Mesenchymal stem cell (in vitro differentiated cells and primary cell): ENCODE measurements around the gene PRKCG.
A peak's percentile ranks its signal among the peaks of the same experiment; 100 is the strongest.

Experiments used
- DNase-seq: peaks from one replicate; pipeline ENCODE4 v3.0.0-alpha.2; 2013
- H2AFZ ChIP-seq: one replicate; pipeline ENCODE4 v1.6.1; 2013; ENCODE audit warnings: low read depth, mild to moderate bottlenecking, control low read depth, inconsistent platforms, low read length, moderate library complexity
- H2AK5ac ChIP-seq: 2 replicates; pipeline ENCODE4 v1.6.1; 2013; ENCODE audit warnings: low read length, moderate library complexity, mild to moderate bottlenecking, inconsistent platforms; ENCODE audit not compliant: severe bottlenecking
- H2BK120ac ChIP-seq: one replicate; pipeline ENCODE4 v1.6.1; 2013; ENCODE audit warnings: low read depth, mild to moderate bottlenecking, inconsistent platforms, low read length, moderate library complexity
- H2BK12ac ChIP-seq, 2 experiments: one replicate each; pipeline ENCODE4 v1.6.1; 2013; ENCODE audit warnings: inconsistent platforms in 2 of 2, low read length in 2 of 2, mild to moderate bottlenecking in 2 of 2, moderate library complexity in 2 of 2, control low read depth in 1 of 2
- H2BK15ac ChIP-seq: one replicate; pipeline ENCODE4 v1.6.1; 2013; ENCODE audit warnings: mild to moderate bottlenecking, low read depth, inconsistent platforms; ENCODE audit not compliant: poor library complexity, severe bottlenecking
- H2BK5ac ChIP-seq: 2 replicates; pipeline ENCODE4 v1.6.1; 2013; ENCODE audit warnings: low read depth, mild to moderate bottlenecking, low read length, control low read depth, inconsistent platforms; ENCODE audit not compliant: poor library complexity, severe bottlenecking
- H3K14ac ChIP-seq, 2 experiments: one replicate each; pipeline ENCODE4 v1.6.1; 2013; ENCODE audit warnings: inconsistent platforms in 2 of 2, low read length in 2 of 2, control low read depth in 1 of 2, mild to moderate bottlenecking in 1 of 2, moderate library complexity in 1 of 2
- H3K18ac ChIP-seq, 2 experiments: one replicate each; pipeline ENCODE4 v1.6.1; 2013; ENCODE audit warnings: inconsistent platforms in 2 of 2, low read length in 2 of 2, control low read depth in 1 of 2, low read depth in 1 of 2, mild to moderate bottlenecking in 1 of 2
- H3K23ac ChIP-seq, 2 experiments: one replicate each; pipeline ENCODE4 v1.6.1; 2013; ENCODE audit warnings: inconsistent platforms in 2 of 2, low read length in 2 of 2, mild to moderate bottlenecking in 2 of 2, moderate library complexity in 2 of 2, control low read depth in 1 of 2
- H3K27ac ChIP-seq: 2 replicates; pipeline ENCODE4 v1.5.1; 2013; ENCODE audit warnings: mild to moderate bottlenecking, moderate library complexity, low read length, control low read depth, inconsistent platforms; ENCODE audit not compliant: poor library complexity, severe bottlenecking
- H3K27me3 ChIP-seq, 2 experiments: 2 replicates each; pipeline versions ENCODE4 v1.6.1 to v1.7.0; 2013; ENCODE audit warnings: low read length in 2 of 2, mild to moderate bottlenecking in 2 of 2, moderate library complexity in 2 of 2, control low read depth in 1 of 2, inconsistent platforms in 1 of 2; ENCODE audit not compliant: control insufficient read depth in 1 of 2, insufficient read depth in 1 of 2
- H3K36me3 ChIP-seq, 2 experiments: 2 replicates each; pipeline versions ENCODE4 v1.6.1 to v1.7.0; 2013; ENCODE audit warnings: low read length in 2 of 2, control low read depth in 1 of 2, inconsistent platforms in 1 of 2, low read depth in 1 of 2, mild to moderate bottlenecking in 1 of 2; ENCODE audit not compliant: insufficient read depth in 2 of 2, control insufficient read depth in 1 of 2
- H3K4ac ChIP-seq, 2 experiments: one replicate each; pipeline ENCODE4 v1.6.1; 2013; ENCODE audit warnings: inconsistent platforms in 2 of 2, low read length in 2 of 2, mild to moderate bottlenecking in 2 of 2, moderate library complexity in 2 of 2, control low read depth in 1 of 2, low read depth in 1 of 2
- H3K4me1 ChIP-seq: 2 replicates; pipeline ENCODE4 v1.6.1; 2013; ENCODE audit warnings: low read depth, low read length, control low read depth; ENCODE audit not compliant: control insufficient read depth, insufficient read depth
- H3K4me2 ChIP-seq: 2 replicates; pipeline ENCODE4 v1.6.1; 2013; ENCODE audit warnings: low read length, mild to moderate bottlenecking, inconsistent platforms; ENCODE audit not compliant: poor library complexity, severe bottlenecking
- H3K4me3 ChIP-seq, 2 experiments: 2 replicates each; pipeline versions ENCODE4 v1.5.1 to v1.7.0; 2013; ENCODE audit warnings: low read length in 2 of 2, mild to moderate bottlenecking in 2 of 2, control low read depth in 1 of 2, low read depth in 1 of 2; ENCODE audit not compliant: insufficient read depth in 1 of 2
- H3K79me1 ChIP-seq: replicated peaks from 2 replicates; pipeline ENCODE4 v1.6.1; 2013; ENCODE audit warnings: mild to moderate bottlenecking, control low read depth, low read length, inconsistent platforms; ENCODE audit not compliant: poor library complexity, severe bottlenecking
- H3K9ac ChIP-seq: 2 replicates; pipeline ENCODE4 v1.7.0; 2013; ENCODE audit warnings: mild to moderate bottlenecking, low read length, moderate library complexity
- H3K9me3 ChIP-seq: 2 replicates; pipeline ENCODE4 v1.7.0; 2013; ENCODE audit warnings: mild to moderate bottlenecking, low read length; ENCODE audit not compliant: control insufficient read depth
- H4K8ac ChIP-seq: one replicate; pipeline ENCODE4 v1.6.1; 2013; ENCODE audit warnings: inconsistent platforms, mild to moderate bottlenecking, low read length, moderate library complexity
- H4K91ac ChIP-seq: one replicate; pipeline ENCODE4 v1.6.1; 2013; ENCODE audit warnings: mild to moderate bottlenecking, low read length, inconsistent platforms
- WGBS: methylation state at CpG from one replicate; pipeline ENCODE4 v1.1.7; 2013; ENCODE audit warnings: mixed read lengths; 5-methylcytosine and 5-hydroxymethylcytosine counted together

The PRKCG gene

GRCh38 chr19:53898636-53899341 is 16.8 kb downstream of the PRKCG start:
- Histone ChIP-seq H2BK5ac (no peak overlapping the region), H2BK15ac (no peak overlapping the region), H2BK12ac (no peak overlapping the region), H4K91ac (no peak overlapping the region), H3K27ac (no peak overlapping the region), H3K27me3 (peaks cover 22 to 35% of the 10 kb centered on the region in 2 experiments), H3K4me2 (no peak overlapping the region), H3K9me3 (no peaks in the 10 kb centered on the region), H2AFZ (no peak overlapping the region), H3K36me3 (no peaks in the 10 kb centered on the region), H3K23ac (no peak overlapping the region), H3K14ac (no peak overlapping the region), H3K79me1 (no peaks in the 10 kb centered on the region), H3K18ac (no peak overlapping the region), H2AK5ac (no peak overlapping the region), H3K9ac (no peak overlapping the region), H2BK120ac (no peak overlapping the region), H3K4me1 (peaks cover 5% of the 10 kb centered on the region), H3K4ac (no peak overlapping the region), H3K4me3 (peak overlapping the region in 1 of 2 experiments; percentile 33), H4K8ac (no peak overlapping the region)
- no peak for DNase-seq
- 7% methylated on average over 38 of the region's 42 CpGs for WGBS

GRCh38 chr19:53900191-53900860 is 18.3 kb downstream of the PRKCG start:
- Histone ChIP-seq H2BK5ac (no peak overlapping the region), H4K8ac (no peak overlapping the region), H3K18ac (no peak overlapping the region), H3K4me2 (no peak overlapping the region), H2BK12ac (no peak overlapping the region), H2BK120ac (no peak overlapping the region), H2AK5ac (no peak overlapping the region), H3K79me1 (no peaks in the 10 kb centered on the region), H3K27me3 (peaks cover 34 to 45% of the 10 kb centered on the region in 2 experiments), H3K27ac (no peak overlapping the region), H3K4ac (no peak overlapping the region), H2AFZ (no peak overlapping the region), H3K14ac (no peak overlapping the region), H3K9me3 (no peaks in the 10 kb centered on the region), H2BK15ac (no peak overlapping the region), H4K91ac (no peak overlapping the region), H3K9ac (no peak overlapping the region), H3K4me1 (peaks cover 5% of the 10 kb centered on the region), H3K36me3 (no peaks in the 10 kb centered on the region), H3K23ac (no peak overlapping the region), H3K4me3 (no peak overlapping the region)
- DNase-seq, result no peak
- WGBS, result 91% methylated on average over 23 of the region's 27 CpGs

- H3K4me3 ChIP-seq, result no peak overlapping the region
- H3K79me1 ChIP-seq, result no peaks in the 10 kb centered on the region
- no peak overlapping the region for H3K4me2 ChIP-seq
- H3K23ac ChIP-seq, result no peak overlapping the region
- no peak overlapping the region for H3K4ac ChIP-seq
- no peak overlapping the region for H4K91ac ChIP-seq
- H3K14ac ChIP-seq, result no peak overlapping the region
- H2AK5ac ChIP-seq, result no peak overlapping the region
- 4% methylated on average over 4 of the region's 4 CpGs for WGBS
- no peaks in the 10 kb centered on the region for H3K36me3 ChIP-seq
- H3K9ac ChIP-seq, result no peak overlapping the region
- no peak overlapping the region for H3K18ac ChIP-seq
- peaks cover 8% of the 10 kb centered on the region for H3K4me1 ChIP-seq
- H3K27me3 ChIP-seq, result peaks cover 47 to 51% of the 10 kb centered on the region in 2 experiments
- peak; percentile 44 for DNase-seq
- no peak overlapping the region for H2BK12ac ChIP-seq
- H2BK5ac ChIP-seq, result no peak overlapping the region
- no peak overlapping the region for H4K8ac ChIP-seq
- H2AFZ ChIP-seq, result no peak overlapping the region
- no peak overlapping the region for H3K27ac ChIP-seq
- no peak overlapping the region for H2BK120ac ChIP-seq
- no peak overlapping the region for H2BK15ac ChIP-seq
- H3K9me3 ChIP-seq, result no peaks in the 10 kb centered on the region
Measured at GRCh38 chr19:53903055-53903680, 21.2 kb downstream of the PRKCG start.

GRCh38 chr19:53904909-53905308 is 22.9 kb downstream of the PRKCG start:
- H2BK12ac ChIP-seq, result no peak overlapping the region
- no peak overlapping the region for H3K23ac ChIP-seq
- H3K27me3 ChIP-seq, result peaks cover 53 to 62% of the 10 kb centered on the region in 2 experiments
- H2AK5ac ChIP-seq, result no peak overlapping the region
- H3K4me2 ChIP-seq, result no peak overlapping the region
- DNase-seq, result no peak
- H3K14ac ChIP-seq, result no peak overlapping the region
- peaks cover 3% of the 10 kb centered on the region for H3K4me1 ChIP-seq
- no peaks in the 10 kb centered on the region for H3K79me1 ChIP-seq
- H4K8ac ChIP-seq, result no peak overlapping the region
- no peak overlapping the region for H3K18ac ChIP-seq
- H3K4me3 ChIP-seq, result no peak overlapping the region
- no peak overlapping the region for H3K4ac ChIP-seq
- H3K27ac ChIP-seq, result no peak overlapping the region
- no peak overlapping the region for H4K91ac ChIP-seq
- no peaks in the 10 kb centered on the region for H3K36me3 ChIP-seq
- H2BK5ac ChIP-seq, result no peak overlapping the region
- no peak overlapping the region for H2BK15ac ChIP-seq
- H2BK120ac ChIP-seq, result no peak overlapping the region
- WGBS, result 30% methylated on average over 3 of the region's 3 CpGs
- H2AFZ ChIP-seq, result no peak overlapping the region
- no peaks in the 10 kb centered on the region for H3K9me3 ChIP-seq
- no peak overlapping the region for H3K9ac ChIP-seq
